HCT116 (cell line): ENCODE results near the gene NIPA2. TPM values are rescaled to one million over a fixed set of nuclear protein-coding genes. Genes with fewer than 3 reads are reported as not detected.

Source experiments
- ATAC-seq: fragments of 200-7000 bp; cut with Tn5 transposase; 2 replicates; pipeline ENCODE4 v1.9.1; 2020; ENCODE audit warnings: mild to moderate bottlenecking, moderate library complexity
- BruUV-seq: library from RNA; stranded (reverse); fragments of 400-500 nt; replicated peaks from 2 replicates; lab custom pipeline; 2021; lab: Mats Ljungman, UMichigan
- CTCF ChIA-PET: fragments of 300-600 bp; sonication (Branson Sonifier 250); formaldehyde crosslinking; loops from one replicate; lab custom pipeline; 2021; ENCODE audit warnings: antibody characterized with exemption; lab: Charles Lee
- POLR2A ChIA-PET: fragments of 300-600, 350-600 bp; sonication (Branson Sonifier 250); formaldehyde crosslinking; loops from one replicate; lab custom pipeline; 2021; ENCODE audit warnings: antibody characterized with exemption; lab: Charles Lee
- RAD21 ChIA-PET, 2 experiments: fragments of 300-600 bp; sonication (Branson Sonifier 250); formaldehyde crosslinking; loops; one replicate each; lab custom pipeline; 2023; ENCODE audit warnings: low total read pairs in 2 of 2; ENCODE audit not compliant: uncharacterized antibody in 2 of 2, unreplicated experiment in 2 of 2, low non-redundant PET in 1 of 2; lab: Charles Lee
- DNase-seq: peaks from one replicate; pipeline ENCODE4 v3.0.0-alpha.2; 2010; ENCODE audit warnings: low read depth, low spot score
- H2AFZ ChIP-seq: fragments of 200-600 bp; shearing (Covaris generic), sonication (generic); 2 replicates; pipeline ENCODE4 v1.6.1; 2017; ENCODE audit warnings: low read depth, mixed run types, mixed read lengths, antibody characterized with exemption, low read length; ENCODE audit not compliant: poor library complexity, severe bottlenecking
- H3K27ac ChIP-seq: 2 replicates; pipeline ENCODE4 v1.5.1; 2012; ENCODE audit warnings: low read depth, low read length
- H3K27me3 ChIP-seq: fragments of 200-600 bp; sonication (generic); 2 replicates; pipeline ENCODE4 v1.6.1; 2016; ENCODE audit warnings: mixed run types, low read length, mixed read lengths; ENCODE audit not compliant: insufficient read depth
- H3K36me3 ChIP-seq, 2 experiments: fragments of 200-500 bp in 1 of 2; fragments of 200-600 bp in 1 of 2; sonication (Bioruptor generic) in 1 of 2; sonication (generic) in 1 of 2; 2 replicates each; pipeline versions ENCODE4 v1.5.1 to v1.6.1; 2014 to 2016; ENCODE audit warnings: low read length in 2 of 2, inconsistent platforms in 1 of 2, mixed read lengths in 1 of 2, mixed run types in 1 of 2; ENCODE audit not compliant: insufficient read depth in 2 of 2, control insufficient read depth in 1 of 2
- H3K4me1 ChIP-seq, 2 experiments: fragments of 200-600 bp in 1 of 2; sonication (generic) in 1 of 2; 2 replicates each; pipeline versions ENCODE4 v1.5.1 to v1.6.1; 2012 to 2017; ENCODE audit warnings: low read length in 2 of 2, inconsistent platforms in 1 of 2, mild to moderate bottlenecking in 1 of 2, mixed read lengths in 1 of 2, mixed run types in 1 of 2, moderate library complexity in 1 of 2; ENCODE audit not compliant: insufficient read depth in 2 of 2, control insufficient read depth in 1 of 2
- H3K4me2 ChIP-seq: fragments of 200-600 bp; sonication (generic); 2 replicates; pipeline ENCODE4 v1.6.1; 2017; ENCODE audit warnings: mixed run types, low read length, mixed read lengths
- H3K4me3 ChIP-seq, 2 experiments: fragments of 200-600 bp in 1 of 2; sonication (generic) in 1 of 2; replicated peaks in 1 of 2; 2 replicates each; pipeline ENCODE4 v1.5.1; 2011 to 2016; ENCODE audit warnings: low read length in 2 of 2, control low read depth in 1 of 2, low read depth in 1 of 2, mild to moderate bottlenecking in 1 of 2, mixed read lengths in 1 of 2, mixed run types in 1 of 2
- H3K79me2 ChIP-seq: fragments of 200-600 bp; sonication (generic); 2 replicates; pipeline ENCODE4 v1.6.1; 2017; ENCODE audit warnings: mild to moderate bottlenecking, mixed run types, low read length, moderate library complexity, mixed read lengths; ENCODE audit not compliant: insufficient read depth
- H3K9ac ChIP-seq: fragments of 200-600 bp; sonication (generic); 2 replicates; pipeline ENCODE4 v1.6.1; 2016; ENCODE audit warnings: low read length, mixed read lengths
- H3K9me2 ChIP-seq: fragments of 200-600 bp; sonication (generic), shearing (Covaris generic); 2 replicates; pipeline ENCODE4 v1.6.1; 2017; ENCODE audit warnings: mixed run types, mild to moderate bottlenecking, moderate library complexity; ENCODE audit not compliant: insufficient read depth
- H3K9me3 ChIP-seq, 2 experiments: fragments of 200-500 bp in 1 of 2; fragments of 200-600 bp in 1 of 2; sonication (Bioruptor generic) in 1 of 2; sonication (generic) in 1 of 2; 2 replicates each; pipeline ENCODE4 v1.6.1; 2014 to 2017; ENCODE audit warnings: low read length in 2 of 2, mixed read lengths in 2 of 2, inconsistent platforms in 1 of 2, low read depth in 1 of 2, mild to moderate bottlenecking in 1 of 2, mixed run types in 1 of 2, moderate library complexity in 1 of 2; ENCODE audit not compliant: control insufficient read depth in 1 of 2, insufficient read depth in 1 of 2
- H4K20me1 ChIP-seq: fragments of 200-600 bp; sonication (generic), shearing (Covaris generic); 2 replicates; pipeline ENCODE4 v1.6.1; 2017; ENCODE audit warnings: mixed run types, mild to moderate bottlenecking, moderate library complexity; ENCODE audit not compliant: insufficient read depth
- CBX3 ChIP-seq: IDR thresholded peaks from 2 replicates; pipeline ENCODE4 v1.6.1; 2012; ENCODE audit warnings: low read depth
- CEBPB ChIP-seq: IDR thresholded peaks from 2 replicates; pipeline ENCODE4 v1.6.1; 2012; ENCODE audit warnings: low read depth
- EZH2 ChIP-seq: fragments of 200-600 bp; sonication (generic); IDR thresholded peaks from 2 replicates; pipeline ENCODE4 v1.6.1; 2017; ENCODE audit warnings: antibody characterized with exemption, mixed run types
- EZH2phosphoT487 ChIP-seq: fragments of 200-600 bp; IDR thresholded peaks from 2 replicates; pipeline ENCODE4 v1.6.1; 2018; ENCODE audit warnings: antibody characterized with exemption, borderline replicate concordance
- FOSL1 ChIP-seq: IDR thresholded peaks from 2 replicates; pipeline ENCODE4 v1.6.1; 2012; ENCODE audit warnings: low read depth
- JUND ChIP-seq: IDR thresholded peaks from 2 replicates; pipeline ENCODE4 v1.6.1; 2012
- POLR2A ChIP-seq: IDR thresholded peaks from 2 replicates; pipeline ENCODE4 v1.7.0; 2011; ENCODE audit warnings: borderline replicate concordance; ENCODE audit not compliant: insufficient read depth, insufficient read length; ENCODE audit errors: extremely low read depth
- POLR2AphosphoS5 ChIP-seq: IDR thresholded peaks from 2 replicates; pipeline ENCODE4 v1.6.1; 2011; ENCODE audit warnings: mild to moderate bottlenecking, low read depth, low read length, moderate library complexity
- RAD21 ChIP-seq: IDR thresholded peaks from 2 replicates; pipeline ENCODE4 v1.6.1; 2012; ENCODE audit warnings: low read depth, mild to moderate bottlenecking
- SIN3A ChIP-seq: IDR thresholded peaks from 2 replicates; pipeline ENCODE4 v1.6.1; 2012; ENCODE audit warnings: low read depth
- SP1 ChIP-seq: IDR thresholded peaks from 2 replicates; pipeline ENCODE4 v1.6.1; 2012; ENCODE audit warnings: low read depth
- SRF ChIP-seq: IDR thresholded peaks from 2 replicates; pipeline ENCODE4 v1.6.1; 2012; ENCODE audit warnings: low read depth
- TCF7L2 ChIP-seq: IDR thresholded peaks from 2 replicates; pipeline ENCODE4 v1.7.0; 2011; ENCODE audit warnings: borderline replicate concordance, inconsistent platforms; ENCODE audit not compliant: insufficient read depth, insufficient read length; ENCODE audit errors: extremely low read depth
- YY1 ChIP-seq: IDR thresholded peaks from 2 replicates; pipeline ENCODE4 v1.6.1; 2011; ENCODE audit warnings: low read length, low read depth, moderate library complexity, mild to moderate bottlenecking; ENCODE audit not compliant: insufficient replicate concordance; ENCODE audit errors: extremely low read depth
- ZFX ChIP-seq: fragments of 450-650 bp; IDR thresholded peaks from 2 replicates; pipeline ENCODE4 v1.6.1; 2017
- ZNF274 ChIP-seq: fragments of 200-500 bp; sonication (Bioruptor generic); IDR thresholded peaks from 2 replicates; pipeline ENCODE4 v1.6.1; 2014; ENCODE audit warnings: mild to moderate bottlenecking, low read depth, low read length, inconsistent platforms
- intact Hi-C: fragments of 100-400 bp; cut with micrococcal nuclease; formaldehyde crosslinking; loops from 2 replicates; pipeline ENCODE4 v1.10.0; 2022
- total RNA-seq: library from RNA; stranded (reverse); gene quantifications from one replicate; pipeline ENCODE4 v1.2.1, GENCODE V29; 2021; ENCODE audit not compliant: unreplicated experiment
- TF ChIP-seq, protein P1 (sequence below): IDR thresholded peaks from 2 replicates; pipeline ENCODE4 v1.6.1; 2012
- TF ChIP-seq, protein P2 (sequence below): IDR thresholded peaks from 2 replicates; pipeline ENCODE4 v1.6.1; 2011; ENCODE audit warnings: mild to moderate bottlenecking, low read length, moderate library complexity; ENCODE audit not compliant: insufficient replicate concordance; ENCODE audit errors: extremely low read depth
- TF ChIP-seq, protein P3 (sequence below): IDR thresholded peaks from 2 replicates; pipeline ENCODE4 v1.6.1; 2012

NIPA2 gene
- total RNA-seq, 1 experiment from 2014 or later = 54.4 TPM

DNA sequence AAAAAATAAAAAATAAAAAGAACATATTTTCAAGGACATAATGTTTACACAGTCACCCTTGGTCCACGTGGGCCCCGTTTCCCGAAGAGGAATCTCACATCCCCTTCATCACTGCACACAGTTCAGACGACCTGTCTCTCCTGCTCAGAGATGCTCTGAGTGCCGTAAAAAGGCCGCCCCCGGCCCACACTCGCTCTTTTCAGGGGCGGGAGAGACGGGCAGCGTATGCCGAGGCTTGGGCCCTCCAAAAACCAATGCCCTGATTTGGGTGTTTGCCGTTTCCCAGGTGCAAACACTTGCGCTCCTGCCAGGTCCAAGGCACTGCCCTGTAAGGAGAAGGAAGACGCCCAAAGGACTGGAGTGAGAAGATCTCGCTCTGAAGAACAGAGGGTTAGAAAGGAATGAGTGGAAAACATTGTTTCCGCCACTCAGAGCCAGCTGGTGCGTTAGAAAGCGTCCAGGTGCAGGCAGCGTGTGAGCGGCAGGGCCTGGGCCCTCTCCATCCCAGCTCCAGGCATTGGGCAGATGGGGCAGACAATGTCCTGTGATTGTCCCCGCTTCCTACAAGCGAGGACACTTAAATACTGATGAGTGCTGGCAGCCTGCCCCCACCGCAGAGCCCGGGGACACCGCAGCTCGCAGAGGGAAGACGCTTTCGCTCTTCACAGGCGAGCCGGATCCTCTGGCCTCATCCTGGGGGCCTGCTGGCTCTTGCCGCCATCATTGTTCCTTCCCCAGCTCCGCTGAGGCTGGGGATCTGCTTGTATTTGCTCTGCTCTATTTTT is 53.2 kb downstream of the NIPA2 start:
- no peak for ATAC-seq
- DNase-seq = no peak
- Histone ChIP-seq H3K9me2 (no peaks in the 10 kb centered on the region), H3K79me2 (no peaks in the 10 kb centered on the region), H3K9me3 (no peaks in the 10 kb centered on the region), H3K4me3 (no peak overlapping the region), H3K4me2 (no peak overlapping the region), H3K4me1 (peaks cover 13 to 24% of the 10 kb centered on the region in 2 experiments), H3K36me3 (peaks cover 11 to 16% of the 10 kb centered on the region in 2 experiments; a peak in 3 of 4 replicates), H4K20me1 (no peaks in the 10 kb centered on the region), H3K27ac (no peak overlapping the region), H3K9ac (no peak overlapping the region), H2AFZ (no peak overlapping the region), H3K27me3 (no peaks in the 10 kb centered on the region)
- TF ChIP-seq CEBPB (no peak), SRF (no peak), ZFX (no peak)
- no TSS peak for BruUV-seq
- CTCF ChIA-PET = no interaction called here
- intact Hi-C loops = no loop called here
- POLR2A ChIA-PET = no interaction called here
- RAD21 ChIA-PET = no interaction called here

DNA sequence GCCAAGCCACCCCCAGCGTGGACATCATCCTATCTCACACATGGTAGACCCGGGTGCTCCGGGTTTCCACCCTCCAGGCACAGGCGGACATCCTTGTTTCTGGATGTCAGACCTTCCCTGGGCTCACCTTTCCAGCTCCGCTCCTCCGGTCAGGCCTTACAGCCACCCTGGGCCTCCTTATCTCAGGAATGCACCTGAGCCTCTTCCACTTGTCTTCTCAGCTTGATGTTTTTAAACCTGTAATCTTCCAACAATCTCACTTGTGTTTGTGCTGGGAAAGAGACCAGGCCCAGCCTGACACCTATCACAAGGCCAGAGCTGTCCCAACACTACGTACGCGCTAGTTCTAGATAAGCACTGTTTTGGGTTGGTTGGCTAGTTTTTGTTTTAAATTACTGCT is 53.9 kb downstream of the NIPA2 start:
- no peak for DNase-seq
- ATAC-seq = no peak
- no peaks in the 10 kb centered on the region for H3K9me3 ChIP-seq
- H3K27ac ChIP-seq = no peak overlapping the region
- CTCF ChIA-PET = no interaction called here
- no peaks in the 10 kb centered on the region for H3K27me3 ChIP-seq
- H4K20me1 ChIP-seq = no peaks in the 10 kb centered on the region
- H3K4me3 ChIP-seq = no peak overlapping the region
- H3K4me2 ChIP-seq = no peak overlapping the region
- no peaks in the 10 kb centered on the region for H3K9me2 ChIP-seq
- RAD21 ChIA-PET = no interaction called here
- intact Hi-C loops = no loop called here
- BruUV-seq = TSS peak; percentile 15
- no peak overlapping the region for H2AFZ ChIP-seq
- no peak overlapping the region for H3K9ac ChIP-seq
- no peaks in the 10 kb centered on the region for H3K79me2 ChIP-seq
- peaks cover 11 to 13% of the 10 kb centered on the region in 2 experiments; a peak in 3 of 4 replicates for H3K36me3 ChIP-seq
- peaks cover 14 to 27% of the 10 kb centered on the region in 2 experiments for H3K4me1 ChIP-seq
- POLR2A ChIA-PET = no interaction called here
- TF ChIP-seq ZNF274 (no peak), YY1 (no peak), JUND (no peak), CBX3 (no peak), EZH2 (no peak), SRF (no peak), RAD21 (no peak), EZH2phosphoT487 (no peak), SP1 (no peak), TCF7L2 (no peak), POLR2AphosphoS5 (no peak), SIN3A (no peak), FOSL1 (no peak), POLR2A (no peak)
- TF ChIP-seq, protein P1, sequence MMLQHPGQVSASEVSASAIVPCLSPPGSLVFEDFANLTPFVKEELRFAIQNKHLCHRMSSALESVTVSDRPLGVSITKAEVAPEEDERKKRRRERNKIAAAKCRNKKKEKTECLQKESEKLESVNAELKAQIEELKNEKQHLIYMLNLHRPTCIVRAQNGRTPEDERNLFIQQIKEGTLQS = no peak
- TF ChIP-seq, protein P2, sequence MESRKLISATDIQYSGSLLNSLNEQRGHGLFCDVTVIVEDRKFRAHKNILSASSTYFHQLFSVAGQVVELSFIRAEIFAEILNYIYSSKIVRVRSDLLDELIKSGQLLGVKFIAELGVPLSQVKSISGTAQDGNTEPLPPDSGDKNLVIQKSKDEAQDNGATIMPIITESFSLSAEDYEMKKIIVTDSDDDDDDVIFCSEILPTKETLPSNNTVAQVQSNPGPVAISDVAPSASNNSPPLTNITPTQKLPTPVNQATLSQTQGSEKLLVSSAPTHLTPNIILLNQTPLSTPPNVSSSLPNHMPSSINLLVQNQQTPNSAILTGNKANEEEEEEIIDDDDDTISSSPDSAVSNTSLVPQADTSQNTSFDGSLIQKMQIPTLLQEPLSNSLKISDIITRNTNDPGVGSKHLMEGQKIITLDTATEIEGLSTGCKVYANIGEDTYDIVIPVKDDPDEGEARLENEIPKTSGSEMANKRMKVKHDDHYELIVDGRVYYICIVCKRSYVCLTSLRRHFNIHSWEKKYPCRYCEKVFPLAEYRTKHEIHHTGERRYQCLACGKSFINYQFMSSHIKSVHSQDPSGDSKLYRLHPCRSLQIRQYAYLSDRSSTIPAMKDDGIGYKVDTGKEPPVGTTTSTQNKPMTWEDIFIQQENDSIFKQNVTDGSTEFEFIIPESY = no peak
- TF ChIP-seq, protein P3, sequence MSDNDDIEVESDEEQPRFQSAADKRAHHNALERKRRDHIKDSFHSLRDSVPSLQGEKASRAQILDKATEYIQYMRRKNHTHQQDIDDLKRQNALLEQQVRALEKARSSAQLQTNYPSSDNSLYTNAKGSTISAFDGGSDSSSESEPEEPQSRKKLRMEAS = no peak
